Progenitor cell of endocrine pancreas (in vitro differentiated cells): ENCODE data around the gene TCOF1. TPM values are rescaled to one million over a fixed set of nuclear protein-coding genes. Genes with fewer than 3 reads are reported as not detected.
A peak's percentile ranks its signal among the peaks of the same experiment; 100 is the strongest.

Experiments used
- DNase-seq: peaks from one replicate; pipeline ENCODE4 v3.0.0; 2021; ENCODE audit warnings: low spot score; ENCODE audit not compliant: unreplicated experiment
- H3K27ac Mint-ChIP-seq: 2 replicates; pipeline ENCODE4 v1.8.0; 2021; ENCODE audit warnings: mild to moderate bottlenecking, moderate library complexity, mixed read lengths
- H3K27me3 Mint-ChIP-seq: 2 replicates; pipeline ENCODE4 v1.8.0; 2021; ENCODE audit warnings: mixed read lengths
- H3K36me3 Mint-ChIP-seq: 2 replicates; pipeline ENCODE4 v1.8.0; 2022; ENCODE audit warnings: mixed read lengths; ENCODE audit not compliant: insufficient read depth
- H3K4me1 Mint-ChIP-seq: 2 replicates; pipeline ENCODE4 v1.8.0; 2021; ENCODE audit warnings: low read depth, mixed read lengths
- H3K4me3 Mint-ChIP-seq: 2 replicates; pipeline ENCODE4 v1.8.0; 2021; ENCODE audit warnings: low read depth, mild to moderate bottlenecking, moderate library complexity, mixed read lengths
- H3K9me3 Mint-ChIP-seq: 2 replicates; pipeline ENCODE4 v1.8.0; 2021; ENCODE audit warnings: low read depth, mixed read lengths
- CTCF ChIP-seq: fragments of 200-600 bp; sonication (generic); IDR thresholded peaks from one replicate; pipeline ENCODE4 v1.5.0; 2021; ENCODE audit warnings: antibody characterized with exemption, mild to moderate bottlenecking; ENCODE audit not compliant: unreplicated experiment
- total RNA-seq: library from RNA; stranded (reverse); gene quantifications from 2 replicates; pipeline ENCODE4 v1.2.1, GENCODE V29; 2021

TCOF1 gene
- total RNA-seq, 1 donor from 2014 or later: 58.9 TPM

- no peaks in the 10 kb centered on the region for H3K36me3 Mint-ChIP-seq
Measured at GRCh38 chr5:150321211-150321610, 36.3 kb upstream of the TCOF1 start.

GRCh38 chr5:150321784-150322183 is 35.7 kb upstream of the TCOF1 start:
- no peak for DNase-seq
- TF ChIP-seq CTCF: no peak
- Mint-ChIP-seq H3K4me3 (no peak overlapping the region), H3K27ac (no peak overlapping the region), H3K27me3 (peaks cover 8% of the 10 kb centered on the region), H3K36me3 (no peaks in the 10 kb centered on the region), H3K4me1 (peaks cover 9% of the 10 kb centered on the region), H3K9me3 (no peaks in the 10 kb centered on the region)

More at GRCh38 chr5:150321211-150321610, 36.3 kb upstream of the TCOF1 start:
- DNase-seq: no peak
- TF ChIP-seq CTCF: no peak
- Mint-ChIP-seq H3K4me3 (no peak overlapping the region), H3K27me3 (peaks cover 8% of the 10 kb centered on the region), H3K27ac (no peak overlapping the region), H3K9me3 (no peaks in the 10 kb centered on the region), H3K4me1 (peaks cover 9% of the 10 kb centered on the region)

- Mint-ChIP-seq H3K4me3 (no peak overlapping the region), H3K4me1 (peaks cover 9% of the 10 kb centered on the region), H3K9me3 (no peaks in the 10 kb centered on the region), H3K27ac (no peak overlapping the region), H3K27me3 (peaks cover 9% of the 10 kb centered on the region), H3K36me3 (no peaks in the 10 kb centered on the region)
- DNase-seq: no peak
- TF ChIP-seq CTCF: no peak
Measured at GRCh38 chr5:150322202-150322601, 35.3 kb upstream of the TCOF1 start.

- no peaks in the 10 kb centered on the region for H3K36me3 Mint-ChIP-seq
- H3K4me1 Mint-ChIP-seq: peaks cover 9% of the 10 kb centered on the region
- H3K4me3 Mint-ChIP-seq: no peak overlapping the region
- no peak for DNase-seq
- peaks cover 10% of the 10 kb centered on the region for H3K27me3 Mint-ChIP-seq
- H3K27ac Mint-ChIP-seq: peak overlapping the region; percentile 42
- H3K9me3 Mint-ChIP-seq: no peaks in the 10 kb centered on the region
- TF ChIP-seq CTCF: no peak
Measured at GRCh38 chr5:150323092-150323491, 34.4 kb upstream of the TCOF1 start.

GRCh38 chr5:150323819-150324218 is 33.7 kb upstream of the TCOF1 start:
- peaks cover 4% of the 10 kb centered on the region for H3K27me3 Mint-ChIP-seq
- H3K4me3 Mint-ChIP-seq: no peak overlapping the region
- H3K27ac Mint-ChIP-seq: no peak overlapping the region
- no peaks in the 10 kb centered on the region for H3K36me3 Mint-ChIP-seq
- H3K9me3 Mint-ChIP-seq: no peaks in the 10 kb centered on the region
- peaks cover 6% of the 10 kb centered on the region for H3K4me1 Mint-ChIP-seq
- TF ChIP-seq CTCF: no peak
- no peak for DNase-seq
